Activated CD4-positive, alpha-beta T cell treated with anti-CD3 and anti-CD28 coated beads for 24 hours (primary cell): ENCODE results near the gene EXD3.

ENCODE experiments used
- DNase-seq, 2 donors: peaks; one replicate each; pipeline ENCODE4 v3.0.0-alpha.2; 2020; ENCODE audit warnings: low read depth in 2 of 2

Gene EXD3

GRCh38 chr9:137365552-137366444, 57.2 kb downstream of the EXD3 start:
- no peak for DNase-seq

- no peak for DNase-seq
Measured at GRCh38 chr9:137365056-137365455, 57.9 kb downstream of the EXD3 start.

- DNase-seq, result no peak
Measured at GRCh38 chr9:137359850-137360249, 63.1 kb downstream of the EXD3 start.

GRCh38 chr9:137358126-137358525, 64.8 kb downstream of the EXD3 start:
- no peak for DNase-seq

GRCh38 chr9:137357166-137357565, 65.8 kb downstream of the EXD3 start:
- no peak for DNase-seq

- no peak for DNase-seq
Measured at GRCh38 chr9:137355761-137356365, 67.1 kb downstream of the EXD3 start.

GRCh38 chr9:137354845-137355760, 67.9 kb downstream of the EXD3 start:
- no peak for DNase-seq

- DNase-seq, result no peak
Measured at GRCh38 chr9:137354153-137354844, 68.7 kb downstream of the EXD3 start.

- no peak for DNase-seq
Measured at GRCh38 chr9:137353223-137354152, 69.5 kb downstream of the EXD3 start.

- no peak for DNase-seq
Measured at GRCh38 chr9:137352511-137353222, 70.3 kb downstream of the EXD3 start.

- no peak for DNase-seq
Measured at GRCh38 chr9:137351781-137352501, 71.0 kb downstream of the EXD3 start.

GRCh38 chr9:137350696-137351584, 72.0 kb downstream of the EXD3 start:
- no peak for DNase-seq

GRCh38 chr9:137349471-137350033, 73.4 kb downstream of the EXD3 start:
- no peak for DNase-seq

GRCh38 chr9:137348769-137349470, 74.0 kb downstream of the EXD3 start:
- DNase-seq, result no peak

GRCh38 chr9:137347928-137348327, 75.0 kb downstream of the EXD3 start:
- no peak for DNase-seq

- no peak for DNase-seq
Measured at GRCh38 chr9:137342482-137342881, 80.5 kb downstream of the EXD3 start.

- no peak for DNase-seq
Measured at GRCh38 chr9:137341227-137341626, 81.7 kb downstream of the EXD3 start.
